Astrocyte (in vitro differentiated cells and primary cell): ENCODE results near the gene SYT5.

Experiments
- EZH2 ChIP-seq: IDR thresholded peaks from 2 replicates; pipeline ENCODE4 v1.6.1; 2012; ENCODE audit warnings: mild to moderate bottlenecking, low read length, inconsistent platforms; ENCODE audit not compliant: insufficient read depth
- TF ChIP-seq, protein P1 (sequence below): IDR thresholded peaks from 2 replicates; pipeline ENCODE4 v1.5.1; 2011; ENCODE audit warnings: low read depth, mild to moderate bottlenecking, inconsistent platforms, low read length, moderate library complexity; ENCODE audit not compliant: insufficient read depth

- TF ChIP-seq, protein P1, sequence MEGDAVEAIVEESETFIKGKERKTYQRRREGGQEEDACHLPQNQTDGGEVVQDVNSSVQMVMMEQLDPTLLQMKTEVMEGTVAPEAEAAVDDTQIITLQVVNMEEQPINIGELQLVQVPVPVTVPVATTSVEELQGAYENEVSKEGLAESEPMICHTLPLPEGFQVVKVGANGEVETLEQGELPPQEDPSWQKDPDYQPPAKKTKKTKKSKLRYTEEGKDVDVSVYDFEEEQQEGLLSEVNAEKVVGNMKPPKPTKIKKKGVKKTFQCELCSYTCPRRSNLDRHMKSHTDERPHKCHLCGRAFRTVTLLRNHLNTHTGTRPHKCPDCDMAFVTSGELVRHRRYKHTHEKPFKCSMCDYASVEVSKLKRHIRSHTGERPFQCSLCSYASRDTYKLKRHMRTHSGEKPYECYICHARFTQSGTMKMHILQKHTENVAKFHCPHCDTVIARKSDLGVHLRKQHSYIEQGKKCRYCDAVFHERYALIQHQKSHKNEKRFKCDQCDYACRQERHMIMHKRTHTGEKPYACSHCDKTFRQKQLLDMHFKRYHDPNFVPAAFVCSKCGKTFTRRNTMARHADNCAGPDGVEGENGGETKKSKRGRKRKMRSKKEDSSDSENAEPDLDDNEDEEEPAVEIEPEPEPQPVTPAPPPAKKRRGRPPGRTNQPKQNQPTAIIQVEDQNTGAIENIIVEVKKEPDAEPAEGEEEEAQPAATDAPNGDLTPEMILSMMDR, result no peak
- no peak for TF ChIP-seq EZH2
Observed at GRCh38 chr19:55206664-55207500, 26.8 kb upstream of the SYT5 start.
